Omental fat pad (tissue), 4 donors: ENCODE results near the gene CHST13. TPM values are rescaled to one million over a fixed set of nuclear protein-coding genes. Genes with fewer than 3 reads are reported as not detected.

Source experiments
- ATAC-seq: fragments of 150-250 bp; one replicate; pipeline ENCODE4 v1.9.1; 2016; ENCODE audit warnings: mild to moderate bottlenecking, moderate library complexity; ENCODE audit not compliant: low FRiP score
- DNase-seq: peaks from one replicate; pipeline ENCODE4 v3.0.0-alpha.2; 2019; ENCODE audit warnings: low spot score
- CTCF ChIP-seq, 3 donors: fragments of 450-650 bp; IDR thresholded peaks; one replicate each; pipeline ENCODE4 v1.5.1; 2016 to 2017; ENCODE audit warnings: antibody characterized with exemption in 3 of 3, mild to moderate bottlenecking in 3 of 3, moderate library complexity in 2 of 3
- total RNA-seq, 4 donors: library from RNA; depleted of rRNA; stranded (reverse); fragments of >200 nt; gene quantifications; one replicate each; pipeline ENCODE4 v1.1.0, GENCODE V29; 2016

The CHST13 gene
- total RNA-seq, 4 donors from 2014 or later: 0.46 to 2.3 (median 1.7) TPM; not detected in 1

GRCh38 chr3:126478581-126479310 lies 45.2 kb upstream of the CHST13 start:
- no peak for DNase-seq
- TF ChIP-seq CTCF (IDR thresholded peaks at IDR 0.05): no peak
- no peak for ATAC-seq

- DNase-seq: no peak
- TF ChIP-seq CTCF (IDR thresholded peaks at IDR 0.05): no peak
- no peak for ATAC-seq
These were observed 44.3 kb upstream of the CHST13 start for GRCh38 chr3:126479642-126480041.

- no peak for ATAC-seq
- TF ChIP-seq CTCF (IDR thresholded peaks at IDR 0.05): no peak
These were observed 43.7 kb upstream of the CHST13 start for GRCh38 chr3:126480206-126480605.

GRCh38 chr3:126480861-126481260 lies 43.1 kb upstream of the CHST13 start:
- DNase-seq (no peak), ATAC-seq (no peak)
- no peak for TF ChIP-seq CTCF (IDR thresholded peaks at IDR 0.05)

More at GRCh38 chr3:126480206-126480605, 43.7 kb upstream of the CHST13 start:
- DNase-seq: no peak

GRCh38 chr3:126481808-126482502 lies 42.0 kb upstream of the CHST13 start:
- ATAC-seq (no peak), DNase-seq (no peak)
- TF ChIP-seq CTCF (IDR thresholded peaks at IDR 0.05): no peak

- DNase-seq (no peak), ATAC-seq (no peak)
- no peak for TF ChIP-seq CTCF (IDR thresholded peaks at IDR 0.05)
These were observed 41.3 kb upstream of the CHST13 start for GRCh38 chr3:126482503-126483255.
